GM19239 (cell line): ENCODE data around the gene POLR2F.

Source experiments
- DNase-seq: peaks from one replicate; pipeline ENCODE4 v3.0.0; 2011; ENCODE audit warnings: low spot score; ENCODE audit not compliant: insufficient read length
- FAIRE-seq: peaks from 2 replicates; lab custom pipeline; 2011; peaks lifted over from hg19 to GRCh38; lab: Jason Lieb, UNC

POLR2F gene

GRCh38 chr22:37953437-37954179 lies at the start of gene POLR2F, which contains the start of gene C22orf23:
Gene POLR2F, plus strand, starts transcription at chr22:37953699. Its CDS starts 89 bp downstream, at chr22:37953788.
Gene C22orf23, minus strand, starts transcription at chr22:37953601. Its CDS starts 452 bp downstream, at chr22:37953149.
- FAIRE-seq (peak; percentile 100), DNase-seq (peak; percentile 99)

GRCh38 chr22:37904572-37905533 lies 48.6 kb upstream of the POLR2F start:
- DNase-seq (no peak), FAIRE-seq (no peak)

DNA sequence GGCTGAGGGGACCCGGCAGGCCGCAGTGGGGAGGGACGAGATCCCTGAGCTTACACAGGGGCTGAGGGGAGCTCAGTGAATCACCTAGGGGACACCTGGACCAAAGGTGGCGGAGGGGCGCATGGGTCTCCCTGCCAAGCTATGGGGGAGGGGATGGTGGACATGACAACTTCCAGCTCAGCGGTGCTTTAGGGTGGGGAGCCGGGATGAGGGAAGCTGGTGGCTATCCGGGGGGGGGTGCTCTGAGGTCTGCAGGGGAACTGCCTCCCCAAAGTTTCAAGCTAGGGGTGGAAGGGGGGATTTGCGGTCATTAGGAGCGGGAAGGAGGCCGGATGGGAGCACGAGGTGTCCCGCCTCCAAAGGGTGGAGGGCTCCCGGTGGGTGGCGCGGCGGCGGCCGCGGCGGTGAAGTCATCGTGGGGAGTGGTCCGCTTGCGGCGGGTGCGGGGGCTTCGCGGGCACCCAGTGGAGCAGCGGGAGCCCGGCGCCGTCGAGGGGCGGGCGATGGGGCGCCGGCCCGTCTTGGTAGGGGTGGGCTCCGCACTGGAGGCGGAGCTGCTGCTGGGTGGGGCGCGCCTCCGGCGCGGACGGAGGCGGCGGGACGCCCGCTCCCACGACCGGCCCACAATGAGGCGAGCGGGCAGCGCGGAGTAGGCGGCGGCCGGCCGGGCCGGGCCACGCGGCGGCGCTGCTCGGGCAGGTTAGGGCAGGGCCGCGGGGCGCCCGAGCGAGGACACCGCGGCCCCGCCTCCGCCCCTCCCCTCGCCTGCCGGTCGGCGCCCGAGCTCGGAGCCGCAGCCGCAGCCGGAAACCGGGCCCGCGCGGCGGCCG lies 47.8 kb upstream of the POLR2F start, which contains the start of gene MICALL1:
TSS of gene MICALL1 (plus strand) at position 764 of the 830 bp plus-strand sequence. CDS start 126 bp downstream, outside the sequence.
- FAIRE-seq (peak; percentile 8), DNase-seq (peak; percentile 97)

- peak; percentile 66 for FAIRE-seq
- DNase-seq: peak; percentile 75
Measured at GRCh38 chr22:37906364-37907008, 47.0 kb upstream of the POLR2F start.

GRCh38 chr22:37907036-37907954 lies 46.2 kb upstream of the POLR2F start:
- DNase-seq (no peak), FAIRE-seq (peak; percentile 11)

DNA sequence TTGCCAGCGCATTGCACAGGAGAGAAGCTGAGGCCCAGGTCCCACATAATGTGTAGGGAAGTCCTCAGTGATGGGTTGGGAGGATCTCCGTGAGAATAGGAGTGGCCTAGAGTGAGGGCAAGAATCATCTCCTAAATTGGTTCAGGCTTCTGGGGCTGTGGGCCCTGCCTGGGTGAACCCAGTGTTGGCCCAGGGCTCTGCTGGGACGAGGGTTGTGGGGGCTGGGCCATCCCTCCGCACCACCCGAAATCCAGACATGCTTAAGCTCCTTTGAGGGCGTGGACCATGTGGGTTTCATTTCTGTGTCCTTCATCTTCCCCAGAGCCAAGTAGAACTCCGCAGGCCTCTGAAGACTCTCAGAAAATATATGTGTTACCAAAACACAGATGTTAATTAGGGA lies 43.7 kb upstream of the POLR2F start:
- no peak for FAIRE-seq

DNA sequence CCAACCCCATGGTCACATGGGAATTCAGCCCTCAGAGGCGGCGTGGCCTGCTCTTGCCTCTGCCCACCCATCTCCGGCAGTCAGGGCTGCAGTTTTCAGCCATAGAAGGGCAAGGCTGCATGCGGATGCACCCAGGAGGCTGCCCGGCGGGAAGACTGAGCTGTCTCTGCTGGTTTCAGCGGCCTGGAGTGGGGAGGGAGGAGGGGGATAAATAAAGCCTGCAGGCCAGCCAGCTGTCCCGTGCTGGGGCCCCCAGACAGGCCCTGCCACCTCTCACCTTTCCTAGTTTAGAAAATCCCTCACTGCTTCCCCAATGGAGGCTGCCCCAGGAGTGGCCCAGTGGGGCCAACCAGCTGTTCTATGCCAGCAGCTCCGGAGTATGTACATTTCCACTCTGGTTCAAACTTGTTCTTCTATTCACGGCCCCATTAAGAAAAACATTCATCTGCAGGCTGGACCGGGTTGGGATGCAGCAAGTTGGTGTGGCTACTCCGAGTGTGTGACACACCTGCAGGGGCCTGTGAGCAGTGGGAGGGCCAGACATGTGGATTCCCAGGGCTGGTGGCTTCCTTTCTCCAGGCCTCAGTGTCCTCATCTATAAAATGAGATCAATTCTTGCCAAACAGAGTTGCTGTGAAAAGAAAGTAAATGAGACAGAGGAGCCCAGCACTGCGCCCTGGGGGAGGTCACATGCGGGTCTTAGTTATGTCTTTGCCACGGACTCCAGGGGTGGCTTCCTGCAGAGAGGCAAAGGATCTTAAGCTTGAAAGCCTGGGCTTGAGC lies 42.4 kb upstream of the POLR2F start:
- no peak for DNase-seq
- no peak for FAIRE-seq

More for the DNA sequence above, 43.7 kb upstream of the POLR2F start:
- DNase-seq: no peak

GRCh38 chr22:37911697-37912096 lies 41.8 kb upstream of the POLR2F start:
- DNase-seq: no peak
- FAIRE-seq: no peak

DNA sequence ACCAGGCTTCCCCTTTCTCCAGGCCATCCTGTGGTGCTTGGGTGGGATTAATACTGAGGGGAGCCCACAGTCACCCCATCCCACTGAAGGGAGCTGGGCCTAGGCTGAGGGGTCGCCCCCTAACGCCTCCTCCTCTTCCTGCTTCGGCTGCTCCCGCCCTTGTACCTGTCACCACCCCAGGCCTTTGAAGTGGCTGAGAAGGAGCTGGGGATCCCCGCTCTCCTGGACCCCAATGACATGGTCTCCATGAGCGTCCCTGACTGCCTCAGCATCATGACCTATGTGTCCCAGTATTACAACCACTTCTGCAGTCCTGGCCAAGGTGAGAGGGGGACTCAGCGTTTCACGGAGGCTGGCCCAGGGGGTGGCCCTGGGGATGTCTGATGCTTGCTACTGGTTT lies 41.3 kb upstream of the POLR2F start:
- DNase-seq (no peak), FAIRE-seq (no peak)

DNA sequence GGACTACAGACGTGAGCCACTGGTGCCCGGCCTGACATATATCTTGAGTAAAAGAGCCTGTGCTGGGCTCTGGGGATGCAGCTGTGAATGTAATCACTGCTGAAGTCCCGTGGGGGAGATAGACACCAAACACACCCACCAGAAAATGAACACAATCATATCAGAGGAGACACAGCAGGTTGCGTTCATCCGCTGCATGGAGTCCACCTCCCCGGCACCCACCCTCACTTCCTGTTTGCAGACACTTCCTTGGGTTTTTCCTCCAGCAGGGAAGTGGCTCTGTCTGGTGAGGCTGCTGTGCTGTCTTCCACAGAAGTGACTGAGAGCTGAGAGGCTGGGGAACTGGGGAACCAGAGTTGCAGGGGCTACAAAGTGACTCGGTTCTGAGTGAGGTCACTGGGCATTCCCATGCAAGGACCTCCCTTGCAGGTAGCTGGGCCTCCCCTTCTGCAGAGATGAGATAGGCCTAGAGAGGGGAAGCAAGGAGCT lies 40.2 kb upstream of the POLR2F start:
- FAIRE-seq: no peak

GRCh38 chr22:37916311-37916710 lies 37.2 kb upstream of the POLR2F start:
- no peak for FAIRE-seq

More for the DNA sequence above, 40.2 kb upstream of the POLR2F start:
- no peak for DNase-seq

DNA sequence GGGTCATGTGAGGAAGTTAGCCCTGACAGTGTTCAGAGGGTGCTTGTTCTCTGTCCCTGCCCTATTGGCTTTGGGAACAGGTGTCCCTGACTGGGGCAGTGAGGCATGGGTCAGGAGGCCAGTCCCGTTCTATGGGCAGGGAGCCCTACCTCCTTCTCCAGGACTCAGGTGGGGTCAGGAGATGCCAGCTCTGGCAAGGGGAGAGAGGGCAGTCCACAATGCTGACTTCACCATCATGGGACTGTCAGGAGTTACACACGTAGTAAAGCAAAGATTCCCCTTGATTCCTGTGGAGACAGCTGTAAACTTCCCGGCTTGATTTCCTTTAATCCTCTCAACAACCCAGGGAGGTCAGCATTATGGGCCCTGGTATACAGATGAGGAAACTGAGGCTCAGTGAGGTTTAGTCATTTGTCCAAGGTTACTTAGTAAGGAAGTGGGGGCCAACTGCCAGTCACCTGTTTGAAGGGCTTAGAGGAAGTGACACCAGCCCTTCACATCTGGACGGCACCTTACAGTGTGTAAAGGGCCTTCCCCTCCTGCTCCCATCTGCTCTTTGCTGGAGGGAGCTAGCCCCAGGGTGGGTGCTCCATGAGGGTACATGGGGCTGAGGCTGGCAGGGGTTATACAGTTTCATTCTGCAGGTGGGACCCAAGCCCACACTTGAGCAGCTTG lies 35.5 kb upstream of the POLR2F start:
- FAIRE-seq (no peak), DNase-seq (no peak)

More at GRCh38 chr22:37916311-37916710, 37.2 kb upstream of the POLR2F start:
- no peak for DNase-seq

- FAIRE-seq (no peak), DNase-seq (no peak)
Measured at GRCh38 chr22:37918580-37919270, 34.8 kb upstream of the POLR2F start.

GRCh38 chr22:37920126-37920525 lies 33.4 kb upstream of the POLR2F start:
- DNase-seq (no peak), FAIRE-seq (peak; percentile 4)

- no peak for FAIRE-seq
- no peak for DNase-seq
Measured at GRCh38 chr22:37922191-37922590, 31.3 kb upstream of the POLR2F start.

DNA sequence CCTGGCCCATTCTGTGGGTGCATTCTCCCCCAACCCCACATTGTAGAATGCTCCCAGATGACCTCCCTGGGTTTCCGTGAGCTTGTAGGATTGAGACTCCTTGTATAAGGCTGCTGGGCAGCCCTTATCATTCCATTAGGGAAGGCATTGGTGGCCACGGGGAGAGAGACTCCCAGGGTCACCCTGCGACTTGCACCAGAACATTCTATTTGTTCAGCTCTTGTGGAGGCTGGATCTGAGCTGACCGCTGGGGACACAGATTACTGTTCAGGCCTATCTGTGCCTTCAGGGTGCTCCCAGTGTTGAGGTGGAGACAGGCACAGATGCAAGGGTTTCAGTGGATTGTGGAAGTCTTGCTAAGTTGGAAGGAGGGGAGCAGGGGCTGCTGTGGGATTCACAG lies 29.6 kb upstream of the POLR2F start:
- DNase-seq (no peak), FAIRE-seq (no peak)
